Stimulated activated CD4-positive, alpha-beta T cell treated with anti-CD3 and anti-CD28 coated beads, Interleukin-1b, Interleukin-23, amount 100 ng/mL, for 1 hour (primary cell): ENCODE data around the gene PHF23.
A peak's percentile ranks its signal among the peaks of the same experiment; 100 is the strongest.

Experiments
- DNase-seq, 2 donors: peaks; one replicate each; pipeline ENCODE4 v3.0.0-alpha.2; 2020; ENCODE audit warnings: low read depth in 2 of 2

Gene PHF23

GRCh38 chr17:7219812-7220592, 19.3 kb downstream of the PHF23 start, which contains the start of the genes ACADVL and DLG4:
TSS of gene ACADVL (plus strand) at chr17:7219938. CDS start at chr17:7219985, 47 bp downstream.
TSS of gene DLG4 (minus strand) at chr17:7219836.
- no peak for DNase-seq

DNA sequence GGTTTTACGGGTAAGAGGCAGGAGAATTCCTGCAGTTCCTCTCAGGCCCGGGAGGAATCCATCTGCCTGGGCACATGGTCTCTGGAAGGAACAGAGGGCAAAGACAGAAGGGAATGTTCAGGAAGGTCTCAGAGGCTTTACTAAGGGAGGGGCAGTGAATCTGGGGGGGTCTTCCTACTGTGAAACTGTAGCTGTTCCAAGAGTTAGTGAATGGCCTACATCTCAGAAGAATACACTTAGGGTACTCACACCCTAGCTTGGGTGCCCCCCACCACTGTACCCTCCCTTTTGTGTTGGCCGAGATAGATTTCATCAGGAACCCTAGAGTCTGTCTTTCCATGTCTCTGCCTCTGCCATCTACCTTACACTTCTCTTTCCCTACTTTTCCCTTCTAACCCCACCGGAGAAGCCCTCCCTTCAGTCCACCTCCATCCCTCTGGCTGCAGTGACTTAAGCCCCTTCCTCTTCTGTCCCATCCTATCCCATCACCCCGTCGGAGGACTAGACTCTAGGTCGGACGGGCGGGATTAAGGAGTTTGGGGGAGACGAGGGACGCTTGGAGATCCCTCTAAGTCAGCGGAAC, 19.9 kb downstream of the PHF23 start:
- DNase-seq: no peak

- DNase-seq: no peak
Observed at GRCh38 chr17:7218758-7219157, 20.5 kb downstream of the PHF23 start.

- no peak for DNase-seq
Observed at GRCh38 chr17:7218166-7218565, 21.1 kb downstream of the PHF23 start.

DNA sequence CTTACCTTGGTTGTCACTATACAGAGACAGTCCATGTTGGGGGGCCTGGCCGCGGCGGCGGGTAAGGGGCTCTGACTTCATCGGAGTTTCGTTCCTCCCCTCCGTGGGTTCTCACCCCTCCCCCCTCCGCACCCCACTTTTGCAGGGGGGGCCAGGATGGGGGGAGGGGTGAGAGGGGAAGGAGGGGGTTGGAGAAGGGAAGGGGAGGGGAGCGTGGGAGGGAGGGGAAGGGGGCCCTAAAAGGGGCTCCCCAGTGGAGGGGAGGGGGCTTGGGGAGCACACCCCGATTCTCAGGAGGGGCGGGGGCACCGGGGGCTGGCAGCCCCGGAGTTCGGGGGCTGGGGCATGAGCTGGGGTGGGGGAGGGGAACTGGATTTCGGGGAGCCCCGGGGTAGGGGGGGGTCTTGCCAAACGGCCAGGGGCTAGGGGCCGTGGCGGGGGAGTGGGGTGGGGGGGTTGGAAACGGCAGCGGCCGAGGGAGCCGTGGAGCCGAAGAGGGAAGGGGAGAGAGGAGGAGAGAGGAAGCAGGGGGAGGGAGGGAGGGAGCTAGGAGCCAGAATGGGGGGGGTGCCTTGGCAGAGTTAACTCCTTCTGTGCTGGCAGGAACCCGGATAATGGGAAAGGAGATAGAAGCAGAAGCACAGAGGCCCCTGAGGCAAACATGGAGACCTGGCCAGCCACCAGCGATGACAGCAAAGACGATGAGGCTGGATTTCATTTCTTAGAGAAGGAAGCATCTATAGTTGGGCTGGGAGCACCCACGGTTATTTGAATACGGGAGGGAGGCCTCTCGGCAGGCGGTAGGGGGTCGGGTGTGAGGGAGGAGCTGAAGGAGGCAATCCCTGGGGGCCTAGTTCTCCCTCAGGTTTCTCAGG, 21.9 kb downstream of the PHF23 start:
- DNase-seq: no peak

- DNase-seq: no peak
Observed at GRCh38 chr17:7216242-7217112, 22.8 kb downstream of the PHF23 start.

DNA sequence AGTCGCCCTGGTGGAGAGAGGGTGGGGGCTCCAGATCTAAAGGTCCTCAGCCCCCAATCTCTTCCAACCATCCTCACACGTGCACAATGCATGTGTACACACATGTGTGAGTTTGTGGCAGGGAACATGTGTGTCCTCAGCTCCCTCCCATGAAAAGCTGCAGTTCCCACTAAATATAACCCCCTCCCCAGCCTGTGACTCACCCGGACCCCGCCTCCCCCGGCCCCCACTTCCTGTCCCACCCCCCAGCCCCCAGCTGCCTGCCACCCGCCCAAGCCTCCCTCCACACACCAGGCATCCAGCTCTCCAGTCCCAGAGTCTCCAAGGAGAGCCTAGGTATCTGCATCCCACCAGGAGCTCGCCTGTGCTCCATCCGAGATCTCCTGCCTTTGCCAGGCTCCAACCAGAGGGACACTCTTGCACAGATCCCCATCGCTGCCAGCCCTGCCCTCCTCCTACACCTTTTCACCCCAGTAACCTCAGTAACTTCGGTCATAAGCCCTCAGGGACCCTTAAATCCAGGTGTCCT, 23.5 kb downstream of the PHF23 start:
- no peak for DNase-seq

DNA sequence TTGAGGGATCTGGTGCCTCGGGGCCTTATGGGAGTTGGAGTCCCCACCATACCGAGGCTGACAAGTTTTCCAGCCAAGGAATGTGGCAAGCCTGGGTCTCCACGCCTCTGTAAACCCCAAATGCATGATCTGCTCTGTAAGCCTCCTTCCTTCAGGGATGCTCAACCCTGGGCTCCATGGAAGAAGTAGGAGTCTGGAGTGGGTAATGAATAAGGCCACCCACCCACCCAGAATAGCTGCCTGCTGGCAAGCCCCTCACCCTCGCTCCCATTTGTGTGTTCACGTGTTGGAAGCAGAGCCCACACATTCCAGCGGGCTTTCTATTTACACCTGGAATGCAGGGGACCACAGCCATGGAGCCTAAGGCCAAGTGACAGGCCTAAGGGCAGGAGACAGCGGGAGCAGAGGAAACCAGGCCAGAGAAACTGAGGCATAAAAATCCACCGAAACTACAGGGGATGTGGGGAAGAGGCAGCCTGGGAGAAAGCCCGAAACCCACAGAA, 24.1 kb downstream of the PHF23 start:
- DNase-seq: no peak

DNA sequence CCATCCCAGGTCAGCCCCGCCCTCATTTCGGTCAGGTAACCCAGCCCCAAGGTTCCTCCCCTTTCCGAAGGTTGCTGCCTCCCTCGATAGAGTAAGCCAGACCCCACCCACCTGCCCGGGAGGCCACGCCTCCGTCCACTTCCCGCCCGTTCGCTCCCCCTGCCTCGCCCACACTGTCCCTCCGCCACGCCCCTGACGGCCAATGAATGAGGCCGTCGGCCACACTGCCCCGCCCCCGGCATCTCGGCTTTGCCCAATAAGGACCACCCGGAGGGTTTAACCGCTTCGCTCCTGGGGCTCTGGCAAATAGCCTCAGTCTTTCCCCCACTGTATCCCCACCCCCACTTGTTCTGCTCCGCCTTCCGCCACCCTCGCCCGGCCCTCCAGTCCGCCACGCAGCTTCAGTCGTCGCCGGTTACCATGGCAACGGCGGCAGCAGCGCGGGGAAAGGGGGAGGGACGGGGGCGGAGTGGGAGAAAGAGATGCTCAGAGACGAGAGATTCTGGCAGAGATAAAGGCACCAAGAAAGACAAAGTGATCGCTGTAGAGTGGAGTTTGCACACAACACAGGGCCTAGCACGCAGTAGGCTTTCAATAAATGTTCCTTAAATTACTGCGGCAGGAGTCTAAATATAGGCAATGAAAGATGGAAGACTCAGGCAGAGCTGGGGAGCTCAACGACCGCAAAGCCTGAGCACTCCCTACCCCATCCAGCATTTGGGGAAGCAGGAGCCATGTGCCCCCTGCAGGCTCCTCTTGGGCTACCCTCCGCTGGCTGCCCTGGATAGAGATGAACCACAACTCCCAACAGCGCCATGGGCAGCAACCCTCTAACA, 24.7 kb downstream of the PHF23 start:
- peak; percentile 97 to 98 for DNase-seq

GRCh38 chr17:7213895-7214299, 25.4 kb downstream of the PHF23 start:
- DNase-seq: no peak

- DNase-seq: no peak
Observed at GRCh38 chr17:7211491-7212273, 27.6 kb downstream of the PHF23 start.

- DNase-seq: no peak
Observed at GRCh38 chr17:7208754-7209460, 30.4 kb downstream of the PHF23 start.

DNA sequence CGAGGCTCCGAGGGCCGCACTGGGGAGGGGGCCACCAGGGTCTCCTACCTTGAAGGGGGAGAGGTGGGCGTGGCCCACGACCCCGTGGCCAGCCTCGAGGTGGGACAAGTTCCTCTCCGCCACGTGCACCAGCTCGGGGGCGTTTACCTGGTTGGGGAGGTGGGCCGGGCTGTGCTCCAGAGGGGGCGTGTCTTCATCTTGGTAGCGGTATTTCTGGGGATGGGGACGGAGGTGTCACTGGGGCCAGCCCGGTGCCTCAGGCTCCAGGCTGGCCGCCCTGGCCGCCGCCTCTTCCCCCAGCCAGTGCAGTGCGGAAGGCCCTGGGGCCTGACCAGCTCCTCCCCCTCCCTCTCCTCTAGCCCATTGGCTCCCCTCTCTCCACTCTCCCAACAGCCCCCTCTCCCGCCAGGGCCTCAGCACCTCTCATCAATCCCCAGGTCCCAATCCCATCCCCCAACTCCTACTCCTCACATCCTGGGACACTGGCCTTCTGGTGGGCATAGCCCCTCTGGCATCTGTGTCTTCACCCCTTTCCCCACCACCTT, 31.2 kb downstream of the PHF23 start:
- no peak for DNase-seq

- DNase-seq: no peak
Observed at GRCh38 chr17:7207120-7208001, 31.9 kb downstream of the PHF23 start.

DNA sequence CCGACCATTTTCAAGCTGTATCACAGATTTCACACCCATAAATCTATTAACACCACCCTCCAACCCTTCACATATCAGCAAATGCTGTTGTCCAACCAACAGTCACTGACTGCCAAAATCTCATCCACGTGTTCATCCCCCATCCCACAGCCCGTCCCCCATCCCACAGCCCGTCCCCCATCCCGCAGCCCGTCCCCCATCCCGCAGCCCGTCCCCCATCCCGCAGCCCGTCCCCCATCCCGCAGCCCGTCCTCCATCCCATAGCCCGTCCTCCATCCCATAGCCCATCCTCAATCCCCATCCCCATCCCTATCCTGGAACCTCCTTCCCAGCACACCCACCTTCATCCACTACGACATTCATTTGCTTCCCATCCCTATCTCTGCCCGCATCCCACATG, 33.7 kb downstream of the PHF23 start:
- no peak for DNase-seq

DNA sequence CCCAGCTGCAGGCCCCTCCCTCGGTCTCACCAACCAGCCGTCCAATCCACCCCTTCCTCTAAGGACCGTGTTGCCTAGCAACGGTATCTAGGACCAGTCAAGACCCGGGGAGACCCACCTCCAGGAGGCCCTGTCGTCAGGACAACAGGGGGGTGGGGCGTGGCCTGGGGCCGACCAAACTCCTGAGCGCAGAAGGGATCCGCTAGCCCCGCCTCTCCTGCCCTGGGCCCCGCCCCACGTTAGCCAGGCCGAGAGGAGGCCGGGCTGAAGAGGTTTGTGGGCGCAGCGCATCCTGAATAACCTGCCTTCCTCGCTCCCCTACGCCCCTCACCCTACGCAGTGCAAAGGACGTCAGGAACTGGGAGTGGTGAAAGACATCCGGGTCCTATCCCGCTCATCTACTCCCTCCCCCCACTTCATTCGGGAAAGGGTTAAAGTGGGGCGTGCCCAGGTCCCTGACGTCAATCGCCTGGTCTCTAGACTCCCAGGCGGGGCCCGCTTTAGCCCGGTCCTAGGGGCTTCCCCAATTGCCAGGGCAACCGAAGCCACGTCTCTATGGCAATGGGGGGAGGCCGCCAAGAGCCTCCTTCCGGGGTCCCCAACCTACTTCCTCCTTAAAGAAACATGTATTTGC, 34.3 kb downstream of the PHF23 start:
- DNase-seq: peak; percentile 76 to 87

GRCh38 chr17:7204336-7204735, 34.9 kb downstream of the PHF23 start:
- DNase-seq: no peak
